SK-N-SH (cell line): ENCODE data around the gene CASKIN2. TPM values are rescaled to one million over a fixed set of nuclear protein-coding genes. Genes with fewer than 3 reads are reported as not detected.

Source experiments
- CTCF ChIA-PET: fragments of 300-600, 350-600 bp; formaldehyde crosslinking; extraction: SDS; loops from one replicate; lab custom pipeline; 2021; lab: Yijun Ruan, JAX
- POLR2A ChIA-PET: fragments of 350-600 bp; sonication (Branson Sonifier 250); formaldehyde crosslinking; extraction: SDS; loops from one replicate; lab custom pipeline; 2020; ENCODE audit warnings: antibody characterized with exemption, inconsistent platforms; lab: Yijun Ruan, JAX
- DNase-seq: peaks from one replicate; pipeline ENCODE4 v3.0.0; 2012
- H2AFZ ChIP-seq: fragments of 200-600 bp; sonication (generic); 2 replicates; pipeline ENCODE4 v1.8.1; 2016; ENCODE audit warnings: antibody characterized with exemption, mild to moderate bottlenecking, low read depth
- H3F3A ChIP-seq: fragments of 200-600 bp; sonication (generic); replicated peaks from 2 replicates; pipeline ENCODE3; 2016; ENCODE audit warnings: antibody characterized with exemption, mild to moderate bottlenecking; ENCODE audit not compliant: insufficient read depth
- H3K27ac ChIP-seq, 2 experiments: fragments of 200-500 bp in 1 of 2; fragments of 200-600 bp in 1 of 2; sonication (Bioruptor generic) in 1 of 2; sonication (generic), shearing (Covaris generic) in 1 of 2; 2 replicates each; pipeline versions ENCODE4 v1.5.1 to v1.6.1; 2014 to 2016; ENCODE audit warnings: low read depth in 2 of 2, inconsistent platforms in 1 of 2, low read length in 1 of 2, mild to moderate bottlenecking in 1 of 2, mixed read lengths in 1 of 2
- H3K27me3 ChIP-seq: fragments of 200-600 bp; sonication (generic), shearing (Covaris generic); 2 replicates; pipeline ENCODE4 v1.6.1; 2016; ENCODE audit warnings: mixed run types; ENCODE audit not compliant: insufficient read depth
- H3K36me3 ChIP-seq, 2 experiments: fragments of 200-500 bp in 1 of 2; fragments of 200-600 bp in 1 of 2; sonication (Bioruptor generic) in 1 of 2; sonication (generic) in 1 of 2; replicated peaks in 1 of 2; 2 replicates each; pipeline versions ENCODE3 to v1.5.1; 2014 to 2016; ENCODE audit warnings: low read length in 1 of 2, mild to moderate bottlenecking in 1 of 2; ENCODE audit not compliant: insufficient read depth in 2 of 2, control insufficient read depth in 1 of 2
- H3K4me1 ChIP-seq, 2 experiments: fragments of 200-500 bp in 1 of 2; fragments of 200-600 bp in 1 of 2; sonication (Bioruptor generic) in 1 of 2; sonication (generic), shearing (Covaris generic) in 1 of 2; 2 replicates each; pipeline versions ENCODE4 v1.5.1 to v1.6.1; 2014 to 2016; ENCODE audit warnings: low read depth in 1 of 2, low read length in 1 of 2, mixed run types in 1 of 2; ENCODE audit not compliant: insufficient read depth in 2 of 2, control insufficient read depth in 1 of 2
- H3K4me2 ChIP-seq: fragments of 200-600 bp; sonication (generic), shearing (Covaris generic); 2 replicates; pipeline ENCODE4 v1.6.1; 2017; ENCODE audit warnings: mixed run types
- H3K4me3 ChIP-seq, 2 experiments: fragments of 200-500 bp in 1 of 2; fragments of 200-600 bp in 1 of 2; sonication (Bioruptor generic) in 1 of 2; sonication (generic), shearing (Covaris generic) in 1 of 2; 2 replicates each; pipeline versions ENCODE4 v1.5.1 to v1.8.1; 2014 to 2016; ENCODE audit warnings: low read depth in 2 of 2, inconsistent platforms in 1 of 2, low read length in 1 of 2, mild to moderate bottlenecking in 1 of 2, mixed read lengths in 1 of 2, moderate library complexity in 1 of 2
- H3K79me2 ChIP-seq: fragments of 200-600 bp; sonication (generic); 2 replicates; pipeline ENCODE4 v1.8.1; 2017; ENCODE audit warnings: mild to moderate bottlenecking; ENCODE audit not compliant: insufficient read depth
- H3K9ac ChIP-seq: fragments of 200-600 bp; sonication (generic); 2 replicates; pipeline ENCODE4 v1.6.1; 2017; ENCODE audit warnings: mixed run types
- H3K9me2 ChIP-seq: fragments of 200-600 bp; sonication (generic); 2 replicates; pipeline ENCODE4 v1.6.1; 2017; ENCODE audit warnings: mixed run types
- H3K9me3 ChIP-seq: fragments of 200-600 bp; sonication (generic); 2 replicates; pipeline ENCODE4 v1.6.1; 2017; ENCODE audit warnings: mixed run types, mild to moderate bottlenecking, moderate library complexity
- H4K20me1 ChIP-seq: fragments of 200-600 bp; sonication (generic); 2 replicates; pipeline ENCODE4 v1.6.1; 2017; ENCODE audit warnings: mild to moderate bottlenecking, mixed run types; ENCODE audit not compliant: insufficient read depth
- CHD2 ChIP-seq: fragments of 150-350 bp; IDR thresholded peaks from 2 replicates; pipeline ENCODE4 v1.6.1; 2018; ENCODE audit warnings: low read length; ENCODE audit not compliant: partially characterized antibody
- EP300 ChIP-seq, 2 experiments: IDR thresholded peaks; 2 replicates each; pipeline versions ENCODE4 v1.4.0 to v1.6.1; 2012; ENCODE audit warnings: borderline replicate concordance in 1 of 2, low read depth in 1 of 2, low read length in 1 of 2
- EZH2phosphoT487 ChIP-seq: fragments of 200-600 bp; sonication (generic); IDR thresholded peaks from 2 replicates; pipeline ENCODE4 v1.6.1; 2017; ENCODE audit warnings: low read depth, mixed run types, mild to moderate bottlenecking, antibody characterized with exemption, moderate library complexity, borderline replicate concordance
- FOSL2 ChIP-seq: IDR thresholded peaks from 2 replicates; pipeline ENCODE4 v1.4.0; 2012; ENCODE audit warnings: low read depth, mild to moderate bottlenecking, moderate library complexity, borderline replicate concordance
- FOXM1 ChIP-seq: IDR thresholded peaks from 2 replicates; pipeline ENCODE4 v1.4.0; 2012; ENCODE audit warnings: low read depth, mild to moderate bottlenecking
- GABPA ChIP-seq: IDR thresholded peaks from 2 replicates; pipeline ENCODE4 v1.4.0; 2012; ENCODE audit warnings: low read depth, mild to moderate bottlenecking
- JUND ChIP-seq: IDR thresholded peaks from 2 replicates; pipeline ENCODE4 v1.4.0; 2012
- MAX ChIP-seq: IDR thresholded peaks from 2 replicates; pipeline ENCODE4 v1.4.0; 2012; ENCODE audit warnings: low read depth
- NFIC ChIP-seq: IDR thresholded peaks from 2 replicates; pipeline ENCODE4 v1.4.0; 2012; ENCODE audit warnings: borderline replicate concordance
- RAD21 ChIP-seq: IDR thresholded peaks from 2 replicates; pipeline ENCODE4 v1.6.1; 2012; ENCODE audit warnings: mild to moderate bottlenecking, low read length
- REST ChIP-seq: IDR thresholded peaks from 2 replicates; pipeline ENCODE4 v1.6.1; 2012; ENCODE audit warnings: mild to moderate bottlenecking, low read depth, low read length, moderate library complexity
- RXRA ChIP-seq: IDR thresholded peaks from 2 replicates; pipeline ENCODE4 v1.4.0; 2012; ENCODE audit warnings: low read depth, mild to moderate bottlenecking, borderline replicate concordance
- TAF1 ChIP-seq: IDR thresholded peaks from 2 replicates; pipeline ENCODE4 v1.6.1; 2012; ENCODE audit warnings: low read depth, mild to moderate bottlenecking, low read length, moderate library complexity, borderline replicate concordance
- TCF12 ChIP-seq: IDR thresholded peaks from 2 replicates; pipeline ENCODE4 v1.4.0; 2012
- ZBTB33 ChIP-seq: IDR thresholded peaks from 2 replicates; pipeline ENCODE4 v1.4.0; 2012; ENCODE audit warnings: low read depth, borderline replicate concordance
- WGBS: methylation state at CpG from one replicate; pipeline ENCODE4 v1.1.6; 2017; ENCODE audit warnings: low lambda C conversion rate; 5-methylcytosine and 5-hydroxymethylcytosine counted together
- polyA plus RNA-seq, 3 experiments: library from polyadenylated mRNA; depleted of rRNA; stranded (reverse); fragments of >200 nt; gene quantifications; 2 replicates each; pipeline ENCODE4 v1.2.3, GENCODE V29; 2012

CASKIN2 gene
- polyA plus RNA-seq, 1 of the 3 experiments (the other 2 are of a cell fraction), result 6.5 TPM

GRCh38 chr17:75539967-75540729 lies 24.8 kb upstream of the CASKIN2 start:
- Histone ChIP-seq H3K36me3 (no peaks in the 10 kb centered on the region), H3K9me3 (no peaks in the 10 kb centered on the region), H3K27me3 (no peaks in the 10 kb centered on the region), H3K27ac (peak overlapping the region in 1 of 2 experiments; percentile 22; a peak in 1 of 4 replicates), H3K4me2 (no peak overlapping the region), H3F3A (no peaks in the 10 kb centered on the region), H3K9ac (no peak overlapping the region), H4K20me1 (no peaks in the 10 kb centered on the region), H2AFZ (no peak overlapping the region), H3K79me2 (no peaks in the 10 kb centered on the region), H3K9me2 (no peaks in the 10 kb centered on the region), H3K4me1 (peaks cover 0 to 15% of the 10 kb centered on the region in 2 experiments; a peak in 1 of 4 replicates), H3K4me3 (no peak overlapping the region)
- ChIA-PET POLR2A (interaction anchor here (0.7 to 0.8 kb wide), 3 partner anchors 11 to 24 kb away, joined by 3 read pairs; partner anchors contain the start of gene TSEN54), CTCF (interaction anchor here (1.3 to 2.5 kb wide), 7 partner anchors 10 to 210 kb away, joined by 4 to 13 read pairs (median 5); partner anchors contain the start of gene TSEN54)
- TF ChIP-seq MAX (no peak), REST (no peak), ZBTB33 (no peak), FOSL2 (no peak), RXRA (no peak), GABPA (no peak), EZH2phosphoT487 (no peak), TAF1 (no peak), CHD2 (no peak), JUND (no peak), RAD21 (no peak), NFIC (no peak), FOXM1 (no peak), TCF12 (no peak), EP300 (IDR thresholded peaks at IDR 0.05; ENCODE audit: borderline replicate concordance in 1 of 2, low read depth in 1 of 2, low read length in 1 of 2) (no peak)
- DNase-seq, result peak; percentile 70
- 66% methylated on average over 9 of the region's 13 CpGs for WGBS
